ENCODE results near the gene ANKS4B. TPM values are rescaled to one million over a fixed set of nuclear protein-coding genes. Genes with fewer than 3 reads are reported as not detected.

ANKS4B gene
- total RNA-seq, 1 experiment from 2014 or later: not detected

GRCh38 chr16:21275529-21275928 is 42.0 kb downstream of the ANKS4B start:
- in situ Hi-C loops (cut with HindIII; ENCODE audit: low pct_unique_long_range_greater_than_20kb, low sequenced_read_pairs) (loop anchor here (25.0 kb wide), 1 partner anchor 88 kb away; no protein-coding TSS in a partner anchor), intact Hi-C loops (cut with micrococcal nuclease; ENCODE audit: unreplicated experiment) (loop anchor here (10.0 kb wide), 1 partner anchor 81 kb away; no protein-coding TSS in a partner anchor)
- ATAC-seq: no peak

GRCh38 chr16:21276090-21276489 is 42.6 kb downstream of the ANKS4B start:
- Histone ChIP-seq H3K4me3 (ENCODE audit: low read depth in 2 of 2, low read length in 2 of 2) (no peak overlapping the region), H3K9me3 (ENCODE audit: control insufficient read depth, insufficient read depth, low read depth, low read length) (no peaks in the 10 kb centered on the region), H3K4me1 (ENCODE audit: control insufficient read depth, insufficient read depth, low read length) (peaks cover 5% of the 10 kb centered on the region), H3K27ac (ENCODE audit: low read length) (no peak overlapping the region), H3K36me3 (ENCODE audit: control insufficient read depth, insufficient read depth, low read length) (no peaks in the 10 kb centered on the region), H3K27me3 (ENCODE audit: control insufficient read depth, insufficient read depth, low read length) (peaks cover 35% of the 10 kb centered on the region)
- intact Hi-C loops (cut with micrococcal nuclease; ENCODE audit: unreplicated experiment) (loop anchor here (10.0 kb wide), 1 partner anchor 81 kb away; no protein-coding TSS in a partner anchor), in situ Hi-C loops (cut with HindIII; ENCODE audit: low pct_unique_long_range_greater_than_20kb, low sequenced_read_pairs) (loop anchor here (25.0 kb wide), 1 partner anchor 89 kb away; no protein-coding TSS in a partner anchor)
- DNase-seq (ENCODE audit: low read depth, low spot score) (no peak), ATAC-seq (no peak)
- no TSS peak for BruUV-seq (replicated peaks)
- ChIA-PET POLR2A (no interaction called here), CTCF (interaction anchor here (0.6 to 1.5 kb wide), 2 partner anchors 25 to 137 kb away, joined by 4 to 6 read pairs; no protein-coding TSS in a partner anchor)
- TF ChIP-seq CTCF (IDR thresholded peaks at IDR 0.05) (no peak), SIN3A (IDR thresholded peaks at IDR 0.05; ENCODE audit: borderline replicate concordance, insufficient read depth, low read depth, low read length) (no peak), TCF7L2 (IDR thresholded peaks at IDR 0.05; ENCODE audit: low read depth, low read length) (no peak), REST (IDR thresholded peaks at IDR 0.05; ENCODE audit: insufficient read depth in 1 of 2, low read depth in 2 of 2, low read length in 1 of 2) (no peak), POLR2AphosphoS5 (IDR thresholded peaks at IDR 0.05; ENCODE audit: low read depth, low read length) (no peak)

More at GRCh38 chr16:21275529-21275928, 42.0 kb downstream of the ANKS4B start:
- TF ChIP-seq CTCF (IDR thresholded peaks at IDR 0.05) (no peak), POLR2AphosphoS5 (IDR thresholded peaks at IDR 0.05; ENCODE audit: low read depth, low read length) (no peak), TCF7L2 (IDR thresholded peaks at IDR 0.05; ENCODE audit: low read depth, low read length) (no peak), REST (IDR thresholded peaks at IDR 0.05; ENCODE audit: insufficient read depth in 1 of 2, low read depth in 2 of 2, low read length in 1 of 2) (no peak), SIN3A (IDR thresholded peaks at IDR 0.05; ENCODE audit: borderline replicate concordance, insufficient read depth, low read depth, low read length) (no peak)
- Histone ChIP-seq H3K36me3 (ENCODE audit: control insufficient read depth, insufficient read depth, low read length) (no peaks in the 10 kb centered on the region), H3K4me3 (ENCODE audit: low read depth in 2 of 2, low read length in 2 of 2) (no peak overlapping the region), H3K27ac (ENCODE audit: low read length) (no peak overlapping the region), H3K9me3 (ENCODE audit: control insufficient read depth, insufficient read depth, low read depth, low read length) (no peaks in the 10 kb centered on the region), H3K27me3 (ENCODE audit: control insufficient read depth, insufficient read depth, low read length) (peaks cover 37% of the 10 kb centered on the region), H3K4me1 (ENCODE audit: control insufficient read depth, insufficient read depth, low read length) (peaks cover 5% of the 10 kb centered on the region)
- BruUV-seq (replicated peaks): no TSS peak
- no peak for DNase-seq (ENCODE audit: low read depth, low spot score)
- CTCF ChIA-PET: no interaction called here
- POLR2A ChIA-PET: no interaction called here
